HEK293 (cell line): ENCODE measurements around the gene TBL1XR1.

ENCODE experiments used
- CTCF ChIA-PET: fragments of 350-600 bp; formaldehyde crosslinking; extraction: SDS; loops from one replicate; lab custom pipeline; 2021; ENCODE audit warnings: antibody characterized with exemption; lab: Yijun Ruan, JAX
- POLR2A ChIA-PET: fragments of 300-600 bp; formaldehyde crosslinking; extraction: SDS; loops from one replicate; lab custom pipeline; 2020; ENCODE audit warnings: antibody characterized with exemption, inconsistent platforms; lab: Yijun Ruan, JAX
- H3K27ac ChIP-seq: fragments of 200-500 bp; sonication (Bioruptor generic); 2 replicates; pipeline ENCODE4 v1.5.1; 2014; ENCODE audit warnings: low read depth, low read length, control low read depth, inconsistent platforms; ENCODE audit errors: extremely low read depth
- H3K36me3 ChIP-seq, 2 experiments: fragments of 200-500 bp in 1 of 2; sonication (Bioruptor generic) in 1 of 2; 1 replicate in 1 of 2; 2 replicates in 1 of 2; pipeline ENCODE4 v1.5.1; 2014 to 2017; ENCODE audit warnings: inconsistent platforms in 2 of 2, low read length in 2 of 2; ENCODE audit not compliant: control insufficient read depth in 2 of 2, insufficient read depth in 1 of 2
- H3K4me1 ChIP-seq: fragments of 200-500 bp; sonication (Bioruptor generic); 2 replicates; pipeline ENCODE4 v1.5.1; 2014; ENCODE audit warnings: mild to moderate bottlenecking, low read length, inconsistent platforms; ENCODE audit not compliant: control insufficient read depth, insufficient read depth
- H3K4me3 ChIP-seq: 2 replicates; pipeline ENCODE4 v1.5.1; 2011; ENCODE audit warnings: low read depth, mild to moderate bottlenecking, control low read depth, low read length, moderate library complexity
- H3K9me3 ChIP-seq: fragments of 200-500 bp; sonication (Bioruptor generic); 2 replicates; pipeline ENCODE4 v1.5.1; 2014; ENCODE audit warnings: low read depth, low read length, inconsistent platforms; ENCODE audit not compliant: control insufficient read depth, insufficient read depth
- EGR2 ChIP-seq: fragments of 450-650 bp; formaldehyde crosslinking; IDR thresholded peaks from 2 replicates; pipeline ENCODE4 v1.5.1; 2016; ENCODE audit warnings: low read depth, missing biosample characterization, missing genetic modification characterization
- GFI1B ChIP-seq: fragments of 450-650 bp; formaldehyde crosslinking; IDR thresholded peaks from 2 replicates; pipeline ENCODE4 v1.5.1; 2016; ENCODE audit warnings: missing biosample characterization, missing genetic modification characterization
- GLIS2 ChIP-seq: fragments of 450-650 bp; formaldehyde crosslinking; IDR thresholded peaks from 2 replicates; pipeline ENCODE4 v1.5.1; 2016; ENCODE audit warnings: missing biosample characterization, missing genetic modification characterization
- HOXA7 ChIP-seq: sonication (generic); formaldehyde crosslinking; IDR thresholded peaks from 2 replicates; pipeline ENCODE4 v1.8.1; 2022; ENCODE audit warnings: missing genetic modification reagents, borderline replicate concordance
- KLF7 ChIP-seq: fragments of 450-650 bp; formaldehyde crosslinking; IDR thresholded peaks from 2 replicates; pipeline ENCODE4 v1.5.1; 2016; ENCODE audit warnings: missing biosample characterization, missing genetic modification characterization, borderline replicate concordance
- RBAK ChIP-seq: fragments of 450-650 bp; formaldehyde crosslinking; IDR thresholded peaks from 2 replicates; pipeline ENCODE4 v1.5.1; 2016; ENCODE audit warnings: missing biosample characterization, missing genetic modification characterization
- ZFHX2 ChIP-seq: fragments of 450-650 bp; formaldehyde crosslinking; conservative IDR thresholded peaks from 2 replicates; pipeline ENCODE4 v1.5.1; 2016; ENCODE audit warnings: missing biosample characterization, missing genetic modification characterization
- ZNF155 ChIP-seq: fragments of 450-650 bp; formaldehyde crosslinking; IDR thresholded peaks from 2 replicates; pipeline ENCODE4 v1.5.1; 2016; ENCODE audit warnings: missing biosample characterization, missing genetic modification characterization
- ZNF19 ChIP-seq: fragments of 450-650 bp; formaldehyde crosslinking; IDR thresholded peaks from 2 replicates; pipeline ENCODE4; 2016; ENCODE audit warnings: missing biosample characterization, missing genetic modification characterization, low read depth
- ZNF292 ChIP-seq: fragments of 450-650 bp; formaldehyde crosslinking; IDR thresholded peaks from 2 replicates; pipeline ENCODE4 v1.5.1; 2016; ENCODE audit warnings: low read depth, missing biosample characterization, missing genetic modification characterization, borderline replicate concordance
- ZNF311 ChIP-seq: fragments of 450-650 bp; formaldehyde crosslinking; IDR thresholded peaks from 2 replicates; pipeline ENCODE4 v1.5.1; 2017; ENCODE audit warnings: missing biosample characterization, missing genetic modification characterization, borderline replicate concordance
- ZNF350 ChIP-seq: fragments of 450-650 bp; formaldehyde crosslinking; IDR thresholded peaks from 2 replicates; pipeline ENCODE4 v1.5.0; 2017; ENCODE audit warnings: missing biosample characterization, mild to moderate bottlenecking, missing genetic modification characterization
- ZNF354C ChIP-seq: fragments of 450-650 bp; formaldehyde crosslinking; IDR thresholded peaks from 2 replicates; pipeline ENCODE4 v1.5.1; 2016; ENCODE audit warnings: missing biosample characterization, missing genetic modification characterization, low read depth, borderline replicate concordance
- ZNF404 ChIP-seq: fragments of 450-650 bp; formaldehyde crosslinking; IDR thresholded peaks from 2 replicates; pipeline ENCODE4 v1.5.1; 2017; ENCODE audit warnings: missing biosample characterization, missing genetic modification characterization
- ZNF48 ChIP-seq: fragments of 450-650 bp; formaldehyde crosslinking; IDR thresholded peaks from 2 replicates; pipeline ENCODE4 v1.5.1; 2016; ENCODE audit warnings: missing biosample characterization, missing genetic modification characterization
- ZNF544 ChIP-seq: fragments of 450-650 bp; formaldehyde crosslinking; IDR thresholded peaks from 2 replicates; pipeline ENCODE4 v1.5.0; 2017; ENCODE audit warnings: missing biosample characterization, missing genetic modification characterization
- ZNF785 ChIP-seq: fragments of 450-650 bp; formaldehyde crosslinking; IDR thresholded peaks from 2 replicates; pipeline ENCODE4 v1.5.1; 2016; ENCODE audit warnings: missing biosample characterization, missing genetic modification characterization
- TF ChIP-seq, protein P1 (sequence below): fragments of 450-650 bp; formaldehyde crosslinking; IDR thresholded peaks from 2 replicates; pipeline ENCODE4 v1.5.1; 2016; ENCODE audit warnings: missing biosample characterization, missing genetic modification characterization
- TF ChIP-seq, protein P2 (sequence below): fragments of 450-650 bp; formaldehyde crosslinking; IDR thresholded peaks from 2 replicates; pipeline ENCODE4 v1.5.1; 2017; ENCODE audit warnings: missing biosample characterization, missing genetic modification characterization
- TF ChIP-seq, protein P3 (sequence below): fragments of 450-650 bp; formaldehyde crosslinking; IDR thresholded peaks from 2 replicates; pipeline ENCODE4 v1.5.1; 2017; ENCODE audit warnings: missing biosample characterization, missing genetic modification characterization
- TF ChIP-seq, protein P4 (sequence below): fragments of 450-650 bp; formaldehyde crosslinking; IDR thresholded peaks from 2 replicates; pipeline ENCODE4 v1.5.1; 2016; ENCODE audit warnings: missing biosample characterization, missing genetic modification characterization
- TF ChIP-seq, protein P5 (sequence below): fragments of 450-650 bp; formaldehyde crosslinking; IDR thresholded peaks from 2 replicates; pipeline ENCODE4 v1.5.1; 2016; ENCODE audit warnings: missing biosample characterization, missing genetic modification characterization

TBL1XR1 gene

DNA sequence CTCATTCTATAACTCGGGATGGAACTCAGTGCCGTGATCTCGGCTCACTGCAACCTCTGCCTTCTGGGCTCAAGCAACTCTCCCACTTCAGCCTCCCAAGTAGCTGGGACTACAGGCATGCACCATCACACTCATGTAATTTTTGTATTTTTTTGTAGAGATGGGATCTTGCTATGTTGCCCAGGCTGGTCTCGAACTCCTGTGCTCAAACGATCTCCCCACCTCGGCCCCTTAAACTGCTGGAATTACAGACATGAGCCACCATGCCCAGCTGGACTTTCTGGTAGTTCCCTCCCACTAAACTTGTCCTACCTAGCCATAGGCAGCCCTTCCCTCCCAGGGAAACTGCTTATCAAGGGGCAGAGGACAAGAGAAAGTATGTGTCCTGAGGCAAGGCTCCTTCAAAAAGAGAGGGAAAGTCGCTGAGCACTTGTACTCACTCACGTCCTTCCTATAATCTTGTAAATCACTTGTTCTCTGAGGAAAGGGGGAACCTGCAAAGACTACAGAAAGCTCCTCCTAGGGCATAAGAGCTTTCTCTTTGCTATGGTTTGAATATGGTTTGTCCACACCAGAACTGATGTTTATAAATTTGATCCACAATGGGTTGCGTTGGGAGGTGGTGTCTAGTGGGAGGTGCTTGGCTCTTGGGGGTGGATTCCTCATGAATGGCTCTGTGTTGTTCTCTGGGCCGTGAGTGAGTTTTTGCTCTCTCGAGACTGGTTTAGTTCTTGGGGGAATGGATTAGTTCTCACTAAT, 13.6 kb upstream of the TBL1XR1 start:
- no peak overlapping the region for H3K4me3 ChIP-seq
- H3K4me1 ChIP-seq, result no peaks in the 10 kb centered on the region
- no peak for TF ChIP-seq ZNF311 (tag by site-specific recombination)
- no peak for TF ChIP-seq ZNF19 (tag by site-specific recombination)
- TF ChIP-seq HOXA7 (CRISPR knock-in tag), result no peak
- TF ChIP-seq, protein P1, sequence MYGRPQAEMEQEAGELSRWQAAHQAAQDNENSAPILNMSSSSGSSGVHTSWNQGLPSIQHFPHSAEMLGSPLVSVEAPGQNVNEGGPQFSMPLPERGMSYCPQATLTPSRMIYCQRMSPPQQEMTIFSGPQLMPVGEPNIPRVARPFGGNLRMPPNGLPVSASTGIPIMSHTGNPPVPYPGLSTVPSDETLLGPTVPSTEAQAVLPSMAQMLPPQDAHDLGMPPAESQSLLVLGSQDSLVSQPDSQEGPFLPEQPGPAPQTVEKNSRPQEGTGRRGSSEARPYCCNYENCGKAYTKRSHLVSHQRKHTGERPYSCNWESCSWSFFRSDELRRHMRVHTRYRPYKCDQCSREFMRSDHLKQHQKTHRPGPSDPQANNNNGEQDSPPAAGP (tag by site-specific recombination), result no peak
- TF ChIP-seq ZNF155 (tag by site-specific recombination), result no peak
- TF ChIP-seq, protein P2, sequence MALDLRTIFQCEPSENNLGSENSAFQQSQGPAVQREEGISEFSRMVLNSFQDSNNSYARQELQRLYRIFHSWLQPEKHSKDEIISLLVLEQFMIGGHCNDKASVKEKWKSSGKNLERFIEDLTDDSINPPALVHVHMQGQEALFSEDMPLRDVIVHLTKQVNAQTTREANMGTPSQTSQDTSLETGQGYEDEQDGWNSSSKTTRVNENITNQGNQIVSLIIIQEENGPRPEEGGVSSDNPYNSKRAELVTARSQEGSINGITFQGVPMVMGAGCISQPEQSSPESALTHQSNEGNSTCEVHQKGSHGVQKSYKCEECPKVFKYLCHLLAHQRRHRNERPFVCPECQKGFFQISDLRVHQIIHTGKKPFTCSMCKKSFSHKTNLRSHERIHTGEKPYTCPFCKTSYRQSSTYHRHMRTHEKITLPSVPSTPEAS, result no peak
- no peak for TF ChIP-seq ZNF785 (tag by site-specific recombination)
- TF ChIP-seq GFI1B, result no peak
- TF ChIP-seq EGR2 (tag by site-specific recombination), result no peak
- TF ChIP-seq ZNF354C (tag by site-specific recombination), result no peak
- no peak for TF ChIP-seq ZNF404 (tag by site-specific recombination)
- ChIA-PET CTCF (no interaction called here), POLR2A (no interaction called here)
- H3K36me3 ChIP-seq, result no peaks in the 10 kb centered on the region
- H3K9me3 ChIP-seq, result no peaks in the 10 kb centered on the region
- no peak overlapping the region for H3K27ac ChIP-seq

DNA sequence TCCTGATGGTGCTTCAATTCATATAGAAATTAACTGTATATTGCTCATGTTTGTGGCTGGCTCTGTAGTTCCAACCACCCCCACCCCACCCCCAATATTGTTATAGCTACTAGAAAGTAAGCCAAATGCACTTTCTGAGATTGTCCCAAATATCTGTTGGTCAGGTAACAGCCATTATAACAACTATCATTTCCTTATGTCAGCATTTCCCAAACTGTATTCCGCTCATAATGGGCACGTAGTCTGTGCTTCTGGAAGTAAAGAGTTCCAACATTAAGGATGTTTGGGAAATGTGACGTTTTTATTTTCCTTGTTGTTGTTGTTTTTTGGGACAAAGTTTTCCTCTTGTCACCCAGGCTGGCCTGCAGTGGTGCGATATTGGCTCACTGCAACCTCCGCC, 12.2 kb upstream of the TBL1XR1 start:
- H3K9me3 ChIP-seq, result no peaks in the 10 kb centered on the region
- H3K4me1 ChIP-seq, result no peaks in the 10 kb centered on the region
- no peak overlapping the region for H3K27ac ChIP-seq
- CTCF ChIA-PET, result interaction anchor here (0.5 kb wide), 1 partner anchor 337 kb away, joined by 5 read pairs; no protein-coding TSS in a partner anchor
- TF ChIP-seq, protein P3, sequence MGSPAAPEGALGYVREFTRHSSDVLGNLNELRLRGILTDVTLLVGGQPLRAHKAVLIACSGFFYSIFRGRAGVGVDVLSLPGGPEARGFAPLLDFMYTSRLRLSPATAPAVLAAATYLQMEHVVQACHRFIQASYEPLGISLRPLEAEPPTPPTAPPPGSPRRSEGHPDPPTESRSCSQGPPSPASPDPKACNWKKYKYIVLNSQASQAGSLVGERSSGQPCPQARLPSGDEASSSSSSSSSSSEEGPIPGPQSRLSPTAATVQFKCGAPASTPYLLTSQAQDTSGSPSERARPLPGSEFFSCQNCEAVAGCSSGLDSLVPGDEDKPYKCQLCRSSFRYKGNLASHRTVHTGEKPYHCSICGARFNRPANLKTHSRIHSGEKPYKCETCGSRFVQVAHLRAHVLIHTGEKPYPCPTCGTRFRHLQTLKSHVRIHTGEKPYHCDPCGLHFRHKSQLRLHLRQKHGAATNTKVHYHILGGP, result no peak
- TF ChIP-seq ZNF350 (tag by site-specific recombination) (no peak), KLF7 (no peak), ZNF48 (tag by site-specific recombination) (no peak)
- TF ChIP-seq, protein P4, sequence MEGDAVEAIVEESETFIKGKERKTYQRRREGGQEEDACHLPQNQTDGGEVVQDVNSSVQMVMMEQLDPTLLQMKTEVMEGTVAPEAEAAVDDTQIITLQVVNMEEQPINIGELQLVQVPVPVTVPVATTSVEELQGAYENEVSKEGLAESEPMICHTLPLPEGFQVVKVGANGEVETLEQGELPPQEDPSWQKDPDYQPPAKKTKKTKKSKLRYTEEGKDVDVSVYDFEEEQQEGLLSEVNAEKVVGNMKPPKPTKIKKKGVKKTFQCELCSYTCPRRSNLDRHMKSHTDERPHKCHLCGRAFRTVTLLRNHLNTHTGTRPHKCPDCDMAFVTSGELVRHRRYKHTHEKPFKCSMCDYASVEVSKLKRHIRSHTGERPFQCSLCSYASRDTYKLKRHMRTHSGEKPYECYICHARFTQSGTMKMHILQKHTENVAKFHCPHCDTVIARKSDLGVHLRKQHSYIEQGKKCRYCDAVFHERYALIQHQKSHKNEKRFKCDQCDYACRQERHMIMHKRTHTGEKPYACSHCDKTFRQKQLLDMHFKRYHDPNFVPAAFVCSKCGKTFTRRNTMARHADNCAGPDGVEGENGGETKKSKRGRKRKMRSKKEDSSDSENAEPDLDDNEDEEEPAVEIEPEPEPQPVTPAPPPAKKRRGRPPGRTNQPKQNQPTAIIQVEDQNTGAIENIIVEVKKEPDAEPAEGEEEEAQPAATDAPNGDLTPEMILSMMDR (tag by site-specific recombination), result no peak
- no peaks in the 10 kb centered on the region for H3K36me3 ChIP-seq
- POLR2A ChIA-PET, result no interaction called here
- no peak overlapping the region for H3K4me3 ChIP-seq

DNA sequence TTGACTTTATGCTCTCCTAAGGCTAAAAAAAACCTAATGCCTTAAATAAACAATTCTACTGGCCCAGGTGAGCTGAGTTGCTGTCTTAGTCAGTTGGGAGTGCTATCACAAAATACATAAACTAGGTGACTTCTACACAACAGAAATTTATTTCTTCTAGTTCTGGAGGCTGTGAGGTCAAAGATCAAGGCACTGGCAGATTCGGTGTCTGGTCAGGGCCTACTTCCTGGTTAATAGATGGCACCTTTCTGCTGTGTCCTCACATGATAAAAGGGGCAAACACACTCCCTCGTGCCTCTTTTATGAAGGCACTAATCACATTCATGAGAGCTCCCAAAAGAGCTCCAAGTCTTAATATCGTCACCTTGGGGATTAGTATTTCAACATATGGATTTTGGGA, 11.5 kb upstream of the TBL1XR1 start:
- POLR2A ChIA-PET, result no interaction called here
- Histone ChIP-seq H3K27ac (no peak overlapping the region), H3K36me3 (no peaks in the 10 kb centered on the region), H3K4me3 (no peak overlapping the region), H3K9me3 (no peaks in the 10 kb centered on the region), H3K4me1 (no peaks in the 10 kb centered on the region)
- TF ChIP-seq ZNF292 (tag by site-specific recombination) (no peak), GLIS2 (no peak), ZNF544 (tag by site-specific recombination) (no peak), RBAK (tag by site-specific recombination) (no peak), ZFHX2 (tag by site-specific recombination) (no peak), HOXA7 (CRISPR knock-in tag) (no peak)
- TF ChIP-seq, protein P5, sequence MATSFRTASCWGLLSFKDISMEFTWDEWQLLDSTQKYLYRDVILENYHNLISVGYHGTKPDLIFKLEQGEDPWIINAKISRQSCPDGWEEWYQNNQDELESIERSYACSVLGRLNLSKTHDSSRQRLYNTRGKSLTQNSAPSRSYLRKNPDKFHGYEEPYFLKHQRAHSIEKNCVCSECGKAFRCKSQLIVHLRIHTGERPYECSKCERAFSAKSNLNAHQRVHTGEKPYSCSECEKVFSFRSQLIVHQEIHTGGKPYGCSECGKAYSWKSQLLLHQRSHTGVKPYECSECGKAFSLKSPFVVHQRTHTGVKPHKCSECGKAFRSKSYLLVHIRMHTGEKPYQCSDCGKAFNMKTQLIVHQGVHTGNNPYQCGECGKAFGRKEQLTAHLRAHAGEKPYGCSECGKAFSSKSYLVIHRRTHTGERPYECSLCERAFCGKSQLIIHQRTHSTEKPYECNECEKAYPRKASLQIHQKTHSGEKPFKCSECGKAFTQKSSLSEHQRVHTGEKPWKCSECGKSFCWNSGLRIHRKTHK, result no peak
- CTCF ChIA-PET, result interaction anchor here (0.5 kb wide), 1 partner anchor 337 kb away, joined by 5 read pairs; no protein-coding TSS in a partner anchor
